Measurements from ENCODE around the gene MON2.

MON2 gene

DNA sequence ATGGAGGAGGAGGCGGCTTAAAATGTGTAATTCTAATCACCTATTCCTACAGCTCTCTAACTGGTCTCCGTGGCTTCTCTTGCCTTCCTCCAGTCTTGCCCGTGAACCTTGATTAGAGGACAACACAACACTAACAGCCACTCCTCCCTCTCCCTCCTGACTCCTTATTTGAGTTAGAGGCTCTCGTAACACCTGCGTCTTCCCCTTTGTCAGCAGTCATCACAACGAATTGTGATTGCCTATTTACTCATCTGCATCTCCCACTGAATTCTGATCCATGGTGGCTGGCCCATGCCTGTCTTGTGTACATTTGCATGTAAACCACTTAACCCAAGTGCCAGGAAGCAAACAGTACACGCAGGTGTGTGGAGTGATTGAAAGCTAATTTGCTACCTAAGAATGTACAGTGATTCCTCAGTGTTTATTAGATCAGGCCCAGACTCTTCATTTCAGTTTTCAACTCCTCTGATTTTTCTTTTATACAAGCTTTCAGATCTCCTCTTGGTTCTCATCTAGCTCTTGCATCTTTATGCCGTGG is 154.5 kb downstream of the MON2 start:
- DNase-seq = peak; percentile 97

DNA sequence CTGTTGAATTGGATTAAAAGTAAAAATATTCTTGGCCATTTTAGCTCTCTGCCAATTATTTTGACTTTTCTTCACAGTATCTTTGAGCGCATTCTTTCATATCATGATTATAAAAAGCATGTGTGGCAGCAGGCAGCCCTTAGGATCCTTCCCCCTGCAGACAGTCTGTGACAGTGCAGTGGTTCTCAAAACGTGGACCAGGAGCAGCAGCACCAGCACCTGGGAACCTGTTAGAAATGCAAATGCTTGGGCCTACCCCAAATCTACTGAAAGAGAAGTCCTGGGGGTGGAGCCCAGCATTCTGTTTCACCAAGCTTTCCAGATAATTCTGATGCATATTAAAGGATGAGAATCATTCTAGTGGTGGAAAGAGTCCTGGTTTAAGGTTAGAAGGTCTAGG is 155.6 kb downstream of the MON2 start:
- DNase-seq = no peak

DNA sequence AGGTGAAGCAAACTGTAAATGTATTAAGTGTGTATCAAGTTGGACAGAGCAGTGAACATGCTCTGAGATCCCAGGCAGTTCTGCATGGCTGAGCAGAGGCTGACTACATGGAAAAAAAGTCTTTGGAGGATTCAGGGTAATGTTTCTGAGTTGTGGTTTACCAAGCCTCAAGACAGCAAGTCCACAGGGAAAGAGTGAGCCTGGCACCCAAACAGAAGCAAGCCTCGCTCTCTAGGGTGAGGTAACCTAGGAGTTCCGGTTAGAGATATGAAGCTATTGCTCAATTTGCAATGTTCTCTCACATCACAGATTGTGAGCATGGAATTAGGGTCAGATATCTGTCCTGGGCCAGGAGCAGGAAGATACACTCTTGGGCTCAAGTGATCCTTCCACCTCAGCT is 158.6 kb downstream of the MON2 start:
- DNase-seq = no peak

DNA sequence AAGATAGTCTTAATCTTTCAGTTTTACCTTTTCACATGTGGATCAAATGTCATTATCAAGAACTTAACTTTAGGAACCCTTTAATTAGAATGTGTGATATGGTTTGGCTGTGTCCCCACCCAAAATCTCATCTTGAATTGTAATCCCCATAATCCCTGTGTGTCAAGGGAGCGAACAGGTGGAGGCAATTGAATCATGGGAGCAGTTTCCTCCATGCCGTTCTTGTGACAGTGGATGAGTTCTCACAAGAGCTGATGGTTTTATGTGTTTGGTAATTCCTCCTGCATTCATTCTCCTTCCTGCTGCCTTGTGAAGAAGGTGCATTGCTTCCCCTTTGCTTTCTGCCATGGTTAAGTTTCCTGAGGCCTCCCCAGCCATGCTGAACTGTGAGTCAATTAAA is 160.6 kb downstream of the MON2 start:
- no peak for DNase-seq

DNA sequence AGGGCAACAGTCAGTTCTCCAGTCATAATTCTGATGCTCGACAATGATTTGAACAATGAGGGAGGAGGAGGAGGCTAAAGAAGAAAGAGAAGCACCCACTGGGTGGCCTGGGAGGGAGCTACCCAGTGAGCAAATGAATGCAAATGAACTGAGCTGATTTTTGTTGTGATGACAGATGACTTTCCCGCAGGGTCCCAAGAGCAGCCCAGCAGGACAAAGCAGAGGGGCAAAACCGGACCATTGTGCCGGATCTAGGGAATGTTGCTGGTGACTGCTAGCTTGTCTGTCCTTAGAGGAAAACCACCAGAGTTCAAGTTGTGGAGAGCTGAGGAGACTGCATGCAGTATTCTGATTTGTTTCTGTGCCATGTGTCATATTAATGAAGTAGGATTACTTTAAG is 162.8 kb downstream of the MON2 start:
- DNase-seq = no peak

DNA sequence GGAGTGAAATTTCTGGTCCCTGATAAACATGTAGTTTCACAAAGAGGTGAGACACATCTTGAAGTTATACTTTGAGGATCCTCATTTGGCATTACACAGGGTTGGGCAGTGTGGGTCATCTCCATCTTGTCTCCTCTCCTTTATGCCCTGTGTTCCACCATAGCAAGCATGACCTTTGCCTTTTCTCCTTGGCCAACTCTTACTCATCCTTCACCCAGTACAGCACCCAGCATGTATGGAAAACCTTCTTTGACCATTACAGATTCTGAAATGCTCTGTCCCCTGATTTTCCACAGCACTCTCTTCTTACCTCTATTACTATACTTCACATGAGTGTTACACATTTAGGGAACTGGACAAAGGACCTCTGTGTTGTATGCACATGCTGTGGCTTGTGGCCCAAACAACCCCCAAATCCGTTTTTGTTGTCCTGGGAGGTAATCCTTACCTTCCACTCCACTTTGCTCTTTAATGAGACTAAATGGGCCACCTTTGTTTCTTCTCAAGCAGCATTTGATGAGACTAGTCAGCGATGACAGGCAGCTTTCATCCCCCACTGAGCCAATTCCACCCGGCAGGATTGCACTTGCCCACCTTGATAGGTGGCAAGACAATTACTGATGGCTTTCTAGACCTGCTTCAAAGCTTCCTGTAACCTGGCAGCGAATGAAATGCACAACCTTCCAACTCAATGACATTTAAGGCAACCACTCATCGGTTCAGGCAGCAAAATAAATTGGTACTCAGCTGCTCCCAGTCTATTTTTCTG is 163.5 kb downstream of the MON2 start:
- peak; percentile 78 for DNase-seq

DNA sequence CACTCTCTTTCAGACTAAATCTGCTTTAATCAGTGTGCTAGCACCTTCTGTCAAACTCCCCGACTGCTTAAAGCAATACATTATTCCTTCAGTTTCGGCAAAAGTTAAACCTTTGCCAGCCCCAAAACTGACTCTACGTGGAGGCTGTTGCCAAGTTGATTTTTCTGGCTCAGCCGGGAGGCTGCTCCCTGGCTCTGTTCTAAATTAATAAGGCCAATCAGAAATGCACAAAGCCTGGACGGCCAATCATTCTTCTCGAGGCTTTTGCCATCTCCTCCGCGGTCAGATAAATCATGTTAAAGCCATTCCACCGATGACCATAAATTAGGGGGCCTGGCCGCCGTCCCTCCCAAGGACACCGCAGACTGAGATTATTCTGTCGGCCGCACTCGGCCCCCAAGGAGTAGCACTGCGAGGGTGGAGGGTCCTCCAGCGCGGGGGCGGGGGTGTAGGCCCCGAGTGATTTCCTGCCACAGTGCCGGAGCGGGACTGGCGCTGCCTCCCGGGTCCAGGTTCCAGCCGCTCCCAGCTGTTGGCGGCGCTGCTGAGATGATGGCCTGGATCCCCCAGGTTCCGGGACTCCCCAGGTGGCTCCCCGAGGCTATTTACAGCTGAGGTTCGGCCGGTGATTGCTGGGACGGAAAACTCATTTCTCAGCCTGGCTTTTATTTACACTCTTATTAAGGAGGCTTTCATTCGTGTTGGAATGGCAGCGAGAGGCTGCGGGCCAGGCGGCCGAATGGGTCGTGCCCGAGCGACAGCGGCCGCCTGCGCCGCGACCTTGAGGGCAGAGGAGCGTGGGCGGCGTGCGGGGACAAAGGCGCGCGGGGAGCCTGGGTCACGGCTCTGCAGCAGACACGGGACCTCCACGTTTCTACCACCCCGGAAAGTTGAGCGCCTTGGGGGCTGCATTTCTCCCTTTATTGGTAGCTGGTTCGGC is 165.1 kb downstream of the MON2 start:
- DNase-seq = no peak

DNA sequence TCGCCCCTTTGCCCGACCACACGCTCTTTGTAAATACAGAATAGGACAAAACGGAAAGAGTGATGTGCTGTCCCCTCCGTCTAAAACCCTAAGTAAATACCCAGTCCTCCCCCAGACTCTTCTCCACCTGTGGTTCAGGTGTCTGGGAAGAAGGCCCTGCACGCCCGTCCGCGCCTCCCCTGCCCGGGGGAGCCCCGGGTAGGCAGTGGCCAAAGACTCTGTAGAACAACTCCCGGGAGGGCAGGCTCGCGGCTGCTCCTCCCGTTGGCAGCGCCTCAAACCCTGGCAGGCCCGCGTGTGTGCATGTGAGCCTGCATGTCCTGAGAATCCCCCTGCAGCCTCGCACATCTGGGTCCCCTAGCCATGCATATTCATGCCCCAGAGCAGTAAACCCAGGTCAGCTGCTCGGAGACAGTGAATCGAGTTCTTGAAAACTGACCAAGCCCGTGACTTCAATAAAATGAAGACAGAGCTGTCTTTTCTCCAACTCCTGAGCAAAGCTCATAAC is 165.8 kb downstream of the MON2 start:
- no peak for DNase-seq

DNA sequence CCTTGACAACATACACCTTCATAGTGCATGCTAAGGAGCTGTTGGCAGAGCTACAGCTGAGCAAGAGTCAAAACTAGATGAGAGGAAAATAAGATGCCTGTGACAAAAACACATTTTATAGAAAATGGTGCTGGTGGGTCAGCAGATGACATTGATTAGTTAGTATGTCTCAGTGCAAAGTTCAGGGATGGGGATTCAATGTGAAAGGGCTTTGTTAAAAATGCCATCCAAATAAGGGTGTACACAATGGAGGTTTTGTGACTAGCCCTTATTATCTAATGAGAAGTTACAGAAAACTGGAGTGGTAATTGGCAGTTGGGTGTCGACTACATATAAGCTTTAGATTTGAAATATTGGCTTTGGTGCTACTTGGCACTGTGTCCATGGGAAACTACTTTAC is 169.0 kb downstream of the MON2 start:
- no peak for DNase-seq

DNA sequence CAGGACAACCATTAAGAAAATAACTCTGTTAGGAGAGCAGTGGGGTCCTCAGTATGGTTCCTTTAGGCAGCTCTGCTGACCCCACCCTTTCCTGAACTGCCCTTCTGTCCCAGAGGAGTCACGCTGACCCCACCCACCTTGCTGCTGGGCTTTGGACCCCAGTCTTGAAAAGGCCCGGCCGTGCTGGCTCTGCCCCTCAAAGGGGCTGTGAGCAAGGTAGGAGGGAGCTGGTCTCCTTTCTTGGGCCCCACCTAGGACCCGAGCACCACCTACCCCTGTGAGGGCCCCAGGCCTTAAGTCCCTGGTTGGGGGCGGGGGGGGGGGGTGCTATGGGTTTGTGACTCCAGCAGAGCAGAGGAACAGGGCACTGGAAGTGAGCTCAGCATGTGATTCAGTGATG is 171.1 kb downstream of the MON2 start:
- DNase-seq = no peak

DNA sequence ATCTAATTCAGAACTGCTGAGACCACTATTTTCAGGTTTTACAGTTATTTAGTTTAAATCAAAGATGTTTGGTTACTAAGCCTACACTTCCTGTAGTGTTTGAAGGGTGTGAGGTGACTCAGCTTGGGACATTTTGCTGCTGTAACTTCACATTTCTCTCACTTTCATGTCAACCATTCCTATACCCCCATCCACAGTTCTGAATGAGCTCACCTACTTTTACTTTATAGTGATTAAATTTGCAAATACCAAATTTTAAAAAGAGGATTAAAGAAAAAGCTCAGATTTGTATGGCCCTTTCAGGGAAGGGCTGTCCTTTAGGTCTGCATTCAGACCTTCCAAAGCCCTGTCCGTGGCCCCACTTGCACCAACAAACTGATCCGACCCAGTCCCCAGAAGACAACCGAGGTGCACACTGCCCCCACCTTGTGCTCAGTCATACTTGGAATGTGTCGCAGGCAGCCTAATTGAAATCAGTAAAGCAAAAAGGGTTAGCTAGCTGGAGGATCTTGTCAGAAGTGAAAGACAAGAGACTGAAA is 174.4 kb downstream of the MON2 start:
- no peak for DNase-seq

DNA sequence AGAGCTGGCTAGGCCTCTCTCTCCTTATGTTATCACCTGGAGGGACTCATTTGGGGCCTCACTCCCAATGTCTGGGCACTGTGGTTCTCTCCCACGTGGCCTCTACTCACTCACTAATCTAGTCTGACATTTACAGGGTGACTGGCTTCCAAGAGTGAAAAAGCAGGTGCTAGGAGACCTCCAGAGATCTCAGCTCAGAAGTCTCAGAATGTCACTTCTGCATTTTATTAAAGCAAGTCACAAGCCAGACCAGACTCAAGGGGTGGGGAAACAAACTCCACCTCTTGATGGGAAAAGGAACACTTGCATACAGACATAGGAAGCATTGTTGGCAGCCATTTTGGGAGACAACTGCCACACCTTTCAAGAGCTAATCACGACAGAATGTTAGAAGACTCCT is 175.9 kb downstream of the MON2 start:
- DNase-seq = no peak

DNA sequence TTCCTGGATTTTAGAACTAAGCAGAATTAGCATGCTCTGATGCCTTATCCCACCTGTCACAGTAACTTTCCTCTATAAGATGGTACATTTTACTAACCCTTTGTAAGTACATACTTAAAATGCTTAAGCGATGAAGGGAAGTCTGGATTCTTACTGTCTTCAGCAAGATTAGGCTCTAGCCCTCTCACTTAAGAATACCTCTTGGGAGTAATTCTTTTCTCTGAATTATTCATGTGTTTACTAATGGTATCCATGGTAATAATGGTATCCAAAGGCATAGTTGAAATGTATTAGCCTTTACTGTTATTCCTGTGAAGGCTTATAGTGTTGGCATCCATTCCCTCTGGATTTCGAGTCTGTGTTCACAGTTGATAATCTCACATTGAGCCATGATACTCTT is 176.9 kb downstream of the MON2 start:
- no peak for DNase-seq

DNA sequence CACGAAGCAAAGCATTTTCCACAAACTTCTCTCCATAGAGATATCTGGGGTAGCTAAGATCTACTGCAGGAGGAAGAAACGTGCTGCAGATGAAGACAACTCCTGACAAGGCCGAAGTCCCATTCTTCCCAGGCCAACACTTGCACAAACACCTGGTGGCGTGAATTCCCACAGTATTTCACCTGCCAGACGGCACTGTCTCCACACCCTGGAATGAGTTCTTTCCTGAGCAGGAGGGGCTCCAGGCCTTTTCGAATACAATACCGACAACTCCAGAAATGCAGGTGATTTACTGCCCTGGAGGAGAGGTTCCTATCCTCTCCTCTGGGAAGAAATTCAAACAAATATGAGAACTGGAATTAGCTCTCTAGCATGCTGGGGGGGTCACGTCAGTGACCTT is 179.9 kb downstream of the MON2 start:
- no peak for DNase-seq

DNA sequence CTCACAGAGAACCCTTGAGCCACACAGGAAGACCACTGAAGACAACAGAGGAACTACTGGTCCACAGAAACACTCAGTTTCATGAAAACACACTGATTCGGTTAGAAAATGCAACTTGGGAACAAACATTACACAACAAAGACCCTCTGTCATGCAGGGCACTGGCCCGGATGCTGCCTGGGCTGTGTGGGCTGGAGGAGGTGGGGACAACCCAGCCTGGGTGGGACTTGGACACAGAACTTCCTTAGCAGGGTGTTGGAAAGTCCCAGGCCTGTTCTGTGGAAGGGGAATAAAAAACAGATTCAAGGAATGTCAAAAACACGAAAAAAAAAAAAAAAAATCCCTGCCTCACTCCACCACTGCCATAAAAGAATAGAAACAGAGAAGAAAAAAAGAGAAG is 181.0 kb downstream of the MON2 start:
- DNase-seq = no peak

DNA sequence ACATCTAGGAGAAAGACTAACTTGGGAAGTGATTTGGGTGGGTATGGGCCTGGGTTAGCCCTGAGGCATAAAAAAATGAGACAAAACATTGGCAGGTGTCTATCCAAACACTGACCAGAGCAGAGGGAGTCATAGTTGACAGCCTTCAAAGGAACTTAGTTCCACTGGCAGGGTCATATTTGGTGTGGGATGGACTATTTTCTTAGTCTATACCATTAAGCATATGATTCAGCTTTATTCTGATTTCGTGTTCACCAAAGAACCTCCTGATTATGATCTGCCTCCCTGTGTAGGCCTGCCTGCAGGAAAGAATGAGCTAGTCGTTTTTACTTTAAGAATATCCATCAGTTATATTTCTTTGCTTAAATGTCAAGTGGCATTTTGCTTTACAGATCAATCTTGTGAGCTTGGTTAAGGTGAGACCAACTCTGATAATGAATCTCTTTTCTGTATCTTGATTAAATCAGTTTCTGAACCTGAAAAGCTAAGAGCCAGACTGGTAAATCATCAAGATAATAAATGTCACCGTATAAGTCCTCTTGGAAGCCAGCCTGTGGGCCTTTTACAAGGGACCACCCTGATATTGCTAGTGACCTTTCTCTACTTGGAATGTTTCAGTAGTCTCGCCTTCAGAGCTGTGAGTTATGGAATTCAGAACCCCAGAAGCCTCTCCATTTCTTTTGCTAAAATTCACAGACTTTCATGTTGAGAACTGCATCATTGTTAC is 182.9 kb downstream of the MON2 start:
- no peak for DNase-seq
